ENCODE data around the gene SH3TC1.

- TF ChIP-seq, protein P1, sequence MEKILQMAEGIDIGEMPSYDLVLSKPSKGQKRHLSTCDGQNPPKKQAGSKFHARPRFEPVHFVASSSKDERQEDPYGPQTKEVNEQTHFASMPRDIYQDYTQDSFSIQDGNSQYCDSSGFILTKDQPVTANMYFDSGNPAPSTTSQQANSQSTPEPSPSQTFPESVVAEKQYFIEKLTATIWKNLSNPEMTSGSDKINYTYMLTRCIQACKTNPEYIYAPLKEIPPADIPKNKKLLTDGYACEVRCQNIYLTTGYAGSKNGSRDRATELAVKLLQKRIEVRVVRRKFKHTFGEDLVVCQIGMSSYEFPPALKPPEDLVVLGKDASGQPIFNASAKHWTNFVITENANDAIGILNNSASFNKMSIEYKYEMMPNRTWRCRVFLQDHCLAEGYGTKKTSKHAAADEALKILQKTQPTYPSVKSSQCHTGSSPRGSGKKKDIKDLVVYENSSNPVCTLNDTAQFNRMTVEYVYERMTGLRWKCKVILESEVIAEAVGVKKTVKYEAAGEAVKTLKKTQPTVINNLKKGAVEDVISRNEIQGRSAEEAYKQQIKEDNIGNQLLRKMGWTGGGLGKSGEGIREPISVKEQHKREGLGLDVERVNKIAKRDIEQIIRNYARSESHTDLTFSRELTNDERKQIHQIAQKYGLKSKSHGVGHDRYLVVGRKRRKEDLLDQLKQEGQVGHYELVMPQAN (conservative IDR thresholded peaks at IDR 0.05) = no peak
- TF ChIP-seq ZBED1 (IDR thresholded peaks at IDR 0.05; ENCODE audit: borderline replicate concordance) = no peak
Observed at GRCh38 chr4:8265171-8265929, 66.3 kb downstream of the SH3TC1 start.

Data from GM12878 (cell line).